ENCODE data around the gene MAEL.

- TF ChIP-seq EZH2phosphoT487 (IDR thresholded peaks at IDR 0.05; ENCODE audit: borderline replicate concordance, low read length) (no peak), CTCF (IDR thresholded peaks at IDR 0.05; ENCODE audit: low read depth, low read length, poor library complexity, severe bottlenecking) (no peak)
Observed at GRCh38 chr1:166978821-166979220, 10.3 kb upstream of the MAEL start.
